Prostate gland (tissue), 2 donors: ENCODE data around the gene ZC3H12A. TPM values are rescaled to one million over a fixed set of nuclear protein-coding genes. Genes with fewer than 3 reads are reported as not detected.

ENCODE experiments used
- DNase-seq: peaks from one replicate; pipeline ENCODE4 v3.0.0-alpha.2; 2019; ENCODE audit warnings: low spot score
- H3K27ac ChIP-seq, 2 donors: fragments of 200-600 bp; sonication (generic); 2 replicates each; pipeline ENCODE4 v1.5.1; 2017 to 2019
- H3K27me3 ChIP-seq: fragments of 200-600 bp; sonication (generic); replicated peaks from 2 replicates; pipeline ENCODE4 v1.5.1; 2019; ENCODE audit not compliant: insufficient read depth
- H3K36me3 ChIP-seq, 2 donors: fragments of 200-600 bp; sonication (generic); 1 replicate in 1 of 2; 2 replicates in 1 of 2; pipeline versions ENCODE4 v1.5.1 to v1.8.1; 2017 to 2019
- H3K4me1 ChIP-seq: fragments of 200-600 bp; sonication (generic); replicated peaks from 2 replicates; pipeline ENCODE4 v1.5.1; 2019
- H3K4me3 ChIP-seq, 2 donors: fragments of 200-600 bp; sonication (generic); 2 replicates each; pipeline ENCODE4 v1.5.1; 2017 to 2019
- H3K9me3 ChIP-seq: fragments of 200-600 bp; sonication (generic); 2 replicates; pipeline ENCODE4 v1.5.1; 2017
- POLR2A ChIP-seq: fragments of 450-650 bp; IDR thresholded peaks from one replicate; pipeline ENCODE4 v1.6.1; 2016; ENCODE audit warnings: antibody characterized with exemption, mild to moderate bottlenecking
- POLR2AphosphoS5 ChIP-seq: sonication (generic); formaldehyde crosslinking; IDR thresholded peaks from one replicate; pipeline ENCODE4 v1.6.1; 2017; ENCODE audit warnings: antibody characterized with exemption
- WGBS: methylation state at CpG from one replicate; pipeline ENCODE4 v1.1.5; 2018; 5-methylcytosine and 5-hydroxymethylcytosine counted together
- intact Hi-C: fragments of 100-400 bp; cut with DNase I; formaldehyde crosslinking; loops from one replicate; pipeline ENCODE4 v1.14.2; 2022
- total RNA-seq, 2 donors: library from RNA; depleted of rRNA; stranded (reverse); fragments of >200 nt; gene quantifications; one replicate each; pipeline ENCODE4 v1.1.0, GENCODE V29; 2016
- TF ChIP-seq, protein P1 (sequence below), 4 experiments: fragments of 200-600 bp in 2 of 4; fragments of 450-650 bp in 2 of 4; sonication (generic) in 2 of 4; IDR thresholded peaks; 1 replicate in 3 of 4; 2 replicates in 1 of 4; pipeline ENCODE4 v1.5.1; 2016 to 2019; ENCODE audit warnings: antibody characterized with exemption in 4 of 4, mild to moderate bottlenecking in 2 of 4, moderate library complexity in 2 of 4

The ZC3H12A gene
- total RNA-seq, 2 donors from 2014 or later: 74.4 to 97.1 TPM

DNA sequence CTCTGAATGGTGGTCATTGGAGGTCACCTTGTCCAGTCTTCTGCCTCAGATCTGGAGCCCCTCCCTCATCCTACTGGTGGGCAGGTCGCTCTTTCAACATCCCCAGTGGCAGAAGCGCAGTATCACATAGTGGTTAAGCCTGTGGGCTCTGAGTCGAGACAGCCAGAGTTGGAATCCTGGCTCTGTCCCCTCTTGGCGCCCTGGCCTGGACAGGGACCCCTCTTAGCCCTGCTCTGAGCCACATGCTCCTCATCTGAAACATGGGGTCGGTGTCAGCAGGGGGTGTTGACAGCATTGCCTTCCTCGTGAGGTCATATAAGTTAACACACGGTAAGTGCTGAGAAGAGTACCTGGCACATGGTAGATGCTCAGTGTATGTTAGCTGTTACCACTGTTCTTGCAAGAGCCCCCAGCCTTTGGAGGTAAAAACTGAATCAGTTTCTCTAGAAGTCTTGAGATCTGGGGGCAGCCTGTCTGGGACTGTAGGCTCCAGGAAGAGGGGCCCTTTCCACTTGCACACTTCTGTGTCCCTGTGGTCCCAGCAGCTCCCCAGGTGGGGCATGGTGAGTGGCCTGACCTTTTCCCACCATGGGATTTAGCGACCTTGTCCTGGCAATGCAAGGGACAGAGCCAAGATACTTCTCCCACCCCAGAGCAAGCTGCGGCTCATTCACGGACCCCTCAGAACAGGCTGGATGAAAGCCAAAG lies 6.4 kb downstream of the ZC3H12A start:
- TF ChIP-seq, protein P1, sequence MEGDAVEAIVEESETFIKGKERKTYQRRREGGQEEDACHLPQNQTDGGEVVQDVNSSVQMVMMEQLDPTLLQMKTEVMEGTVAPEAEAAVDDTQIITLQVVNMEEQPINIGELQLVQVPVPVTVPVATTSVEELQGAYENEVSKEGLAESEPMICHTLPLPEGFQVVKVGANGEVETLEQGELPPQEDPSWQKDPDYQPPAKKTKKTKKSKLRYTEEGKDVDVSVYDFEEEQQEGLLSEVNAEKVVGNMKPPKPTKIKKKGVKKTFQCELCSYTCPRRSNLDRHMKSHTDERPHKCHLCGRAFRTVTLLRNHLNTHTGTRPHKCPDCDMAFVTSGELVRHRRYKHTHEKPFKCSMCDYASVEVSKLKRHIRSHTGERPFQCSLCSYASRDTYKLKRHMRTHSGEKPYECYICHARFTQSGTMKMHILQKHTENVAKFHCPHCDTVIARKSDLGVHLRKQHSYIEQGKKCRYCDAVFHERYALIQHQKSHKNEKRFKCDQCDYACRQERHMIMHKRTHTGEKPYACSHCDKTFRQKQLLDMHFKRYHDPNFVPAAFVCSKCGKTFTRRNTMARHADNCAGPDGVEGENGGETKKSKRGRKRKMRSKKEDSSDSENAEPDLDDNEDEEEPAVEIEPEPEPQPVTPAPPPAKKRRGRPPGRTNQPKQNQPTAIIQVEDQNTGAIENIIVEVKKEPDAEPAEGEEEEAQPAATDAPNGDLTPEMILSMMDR (IDR thresholded peaks at IDR 0.05): no peak
- TF ChIP-seq POLR2AphosphoS5 (no peak), POLR2A (no peak)
- peak overlapping the region in 1 of 2 donors; percentile 89 for H3K4me3 ChIP-seq
- 80% methylated on average over 9 of the region's 10 CpGs for WGBS
- DNase-seq: no peak
- peaks cover 47% of the 10 kb centered on the region for H3K4me1 ChIP-seq
- peaks cover 42 to 44% of the 10 kb centered on the region in 2 donors for H3K36me3 ChIP-seq
- no peaks in the 10 kb centered on the region for H3K27me3 ChIP-seq
- H3K27ac ChIP-seq: peak overlapping the region; percentile 94 to 97
- intact Hi-C loops: no loop called here
- H3K9me3 ChIP-seq: no peaks in the 10 kb centered on the region

DNA sequence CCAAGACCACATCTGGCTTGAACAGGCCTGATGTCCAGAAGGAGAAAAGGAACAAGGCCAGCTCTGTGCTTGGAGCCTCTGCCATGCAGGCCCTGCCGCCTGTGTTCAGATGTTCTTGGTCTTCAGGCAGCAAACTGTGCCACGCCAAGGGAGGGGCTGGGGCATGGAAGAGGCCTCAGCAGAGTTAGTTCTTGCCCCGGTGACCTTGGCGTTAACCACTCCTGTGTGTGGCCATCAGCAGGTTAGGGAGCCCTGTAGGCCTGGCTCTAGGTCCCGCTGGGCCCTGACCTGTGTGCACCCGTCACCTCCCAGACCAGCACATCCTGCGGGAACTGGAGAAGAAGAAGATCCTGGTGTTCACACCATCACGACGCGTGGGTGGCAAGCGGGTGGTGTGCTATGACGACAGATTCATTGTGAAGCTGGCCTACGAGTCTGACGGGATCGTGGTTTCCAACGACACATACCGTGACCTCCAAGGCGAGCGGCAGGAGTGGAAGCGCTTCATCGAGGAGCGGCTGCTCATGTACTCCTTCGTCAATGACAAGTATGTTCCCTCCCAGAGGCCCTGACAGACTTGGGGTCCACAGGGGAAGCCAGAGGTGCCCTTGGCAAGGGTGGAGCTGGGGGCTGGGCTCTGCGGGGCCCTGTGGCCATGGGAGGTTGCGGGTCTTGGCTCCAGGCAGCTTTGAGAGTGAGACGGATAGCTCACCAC lies 7.1 kb downstream of the ZC3H12A start:
- H3K4me1 ChIP-seq: peaks cover 54% of the 10 kb centered on the region
- no peak for DNase-seq
- 87% methylated on average over 26 of the region's 26 CpGs for WGBS
- H3K27ac ChIP-seq: peak overlapping the region; percentile 94 to 97
- TF ChIP-seq POLR2AphosphoS5 (peak; percentile 3), POLR2A (no peak)
- peak overlapping the region in 1 of 2 donors; percentile 4 for H3K4me3 ChIP-seq
- intact Hi-C loops: no loop called here
- no peaks in the 10 kb centered on the region for H3K9me3 ChIP-seq
- H3K27me3 ChIP-seq: no peaks in the 10 kb centered on the region
- H3K36me3 ChIP-seq: peaks cover 42% of the 10 kb centered on the region in 2 donors

DNA sequence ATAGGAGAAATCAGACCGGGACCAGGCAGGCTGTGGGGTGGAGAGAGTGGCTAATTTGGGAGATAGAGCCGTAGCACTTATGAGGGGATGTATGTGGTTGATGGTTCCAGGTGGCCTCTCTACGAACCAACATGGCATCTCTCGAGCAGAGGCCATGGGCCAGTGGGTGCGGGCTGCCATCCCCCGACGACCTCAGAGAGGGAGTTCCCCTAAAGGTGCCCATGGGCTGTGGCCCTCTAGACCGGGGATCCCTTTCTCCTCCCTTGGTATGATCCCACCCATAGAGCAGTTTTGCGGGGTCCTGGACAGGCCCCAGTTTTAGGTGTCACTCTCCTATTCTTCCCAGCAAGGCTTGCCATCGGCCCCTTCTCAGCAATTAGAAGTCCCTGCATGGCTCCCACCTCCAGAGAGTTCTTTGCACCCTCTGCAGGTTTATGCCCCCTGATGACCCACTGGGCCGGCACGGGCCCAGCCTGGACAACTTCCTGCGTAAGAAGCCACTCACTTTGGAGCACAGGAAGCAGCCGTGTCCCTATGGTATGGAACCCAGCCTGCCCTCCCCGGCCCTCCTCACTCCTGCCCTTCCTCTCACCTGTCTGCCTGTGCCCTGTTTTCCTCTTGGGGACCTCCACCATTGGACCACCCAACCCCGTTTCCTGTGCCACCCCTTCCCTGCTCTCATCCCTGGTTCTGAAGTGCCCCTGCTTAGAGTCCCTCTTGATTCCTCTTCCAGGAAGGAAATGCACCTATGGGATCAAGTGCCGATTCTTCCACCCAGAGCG lies 7.8 kb downstream of the ZC3H12A start:
- Histone ChIP-seq H3K27ac (peak overlapping the region; percentile 94 to 97), H3K4me3 (no peak overlapping the region), H3K4me1 (peaks cover 61% of the 10 kb centered on the region), H3K27me3 (no peaks in the 10 kb centered on the region), H3K36me3 (peaks cover 36 to 42% of the 10 kb centered on the region in 2 donors), H3K9me3 (no peaks in the 10 kb centered on the region)
- 90% methylated on average over 18 of the region's 18 CpGs for WGBS
- TF ChIP-seq, protein P1 (IDR thresholded peaks at IDR 0.05): no peak
- no peak for TF ChIP-seq POLR2A
- no peak for TF ChIP-seq POLR2AphosphoS5
- intact Hi-C loops: no loop called here
- DNase-seq: no peak

DNA sequence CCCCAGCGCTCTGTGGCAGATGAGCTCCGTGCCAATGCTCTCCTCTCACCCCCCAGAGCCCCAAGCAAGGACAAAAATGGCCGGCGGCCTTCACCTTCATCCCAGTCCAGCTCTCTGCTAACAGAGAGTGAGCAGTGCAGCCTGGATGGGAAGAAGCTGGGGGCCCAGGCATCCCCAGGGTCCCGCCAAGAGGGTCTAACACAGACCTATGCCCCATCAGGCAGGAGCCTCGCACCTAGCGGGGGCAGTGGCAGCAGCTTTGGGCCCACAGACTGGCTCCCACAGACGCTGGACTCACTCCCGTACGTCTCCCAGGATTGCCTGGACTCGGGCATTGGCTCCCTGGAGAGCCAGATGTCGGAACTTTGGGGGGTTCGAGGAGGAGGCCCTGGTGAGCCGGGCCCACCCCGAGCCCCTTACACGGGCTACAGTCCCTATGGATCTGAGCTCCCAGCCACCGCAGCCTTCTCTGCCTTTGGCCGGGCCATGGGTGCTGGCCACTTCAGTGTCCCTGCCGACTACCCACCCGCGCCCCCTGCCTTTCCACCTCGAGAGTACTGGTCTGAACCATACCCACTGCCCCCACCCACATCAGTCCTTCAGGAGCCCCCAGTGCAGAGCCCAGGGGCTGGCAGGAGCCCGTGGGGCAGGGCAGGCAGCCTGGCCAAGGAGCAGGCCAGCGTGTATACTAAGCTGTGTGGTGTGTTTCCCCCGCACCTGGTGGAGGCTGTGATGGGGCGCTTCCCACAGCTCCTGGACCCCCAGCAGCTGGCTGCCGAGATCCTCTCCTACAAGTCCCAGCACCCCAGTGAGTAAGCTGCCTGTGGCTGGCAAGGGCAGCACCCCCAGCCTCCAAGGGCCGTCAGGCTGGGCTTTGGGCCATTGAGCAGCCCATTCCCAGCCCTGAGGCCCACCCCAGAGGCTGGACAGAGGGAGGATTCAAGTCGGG lies 8.7 kb downstream of the ZC3H12A start:
- H3K4me3 ChIP-seq: no peak overlapping the region
- whole genome bisulfite sequencing: 87% methylated on average over 29 of the region's 29 CpGs
- H3K27me3 ChIP-seq: no peaks in the 10 kb centered on the region
- peaks cover 62% of the 10 kb centered on the region for H3K4me1 ChIP-seq
- peaks cover 36 to 42% of the 10 kb centered on the region in 2 donors for H3K36me3 ChIP-seq
- no peaks in the 10 kb centered on the region for H3K9me3 ChIP-seq
- no peak for DNase-seq
- TF ChIP-seq POLR2A (no peak), POLR2AphosphoS5 (no peak)
- TF ChIP-seq, protein P1 (IDR thresholded peaks at IDR 0.05): no peak
- intact Hi-C loops: no loop called here
- H3K27ac ChIP-seq: peak overlapping the region; percentile 94 to 97
